SJSA1 (cell line): Measurements from ENCODE around the gene PPP1R7. TPM values are rescaled to one million over a fixed set of nuclear protein-coding genes. Genes with fewer than 3 reads are reported as not detected.

ENCODE experiments used
- DNase-seq, 2 experiments: peaks; one replicate each; pipeline ENCODE4 v3.0.0-alpha.2; 2015 to 2020; ENCODE audit warnings: low spot score in 2 of 2, low read depth in 1 of 2
- H3K27ac ChIP-seq: fragments of 250-450 bp; sonication (Bioruptor Pico); 2 replicates; pipeline ENCODE4 v1.5.1; 2020; ENCODE audit warnings: mild to moderate bottlenecking, moderate library complexity
- H3K27me3 ChIP-seq: fragments of 250-450 bp; sonication (Bioruptor Pico); replicated peaks from 2 replicates; pipeline ENCODE4 v1.5.1; 2020; ENCODE audit warnings: mild to moderate bottlenecking, moderate library complexity
- H3K36me3 ChIP-seq: fragments of 250-450 bp; sonication (Bioruptor Pico); 2 replicates; pipeline ENCODE4 v1.5.1; 2020; ENCODE audit warnings: mild to moderate bottlenecking
- H3K4me1 ChIP-seq: fragments of 250-450 bp; sonication (Bioruptor Pico); replicated peaks from 2 replicates; pipeline ENCODE4 v1.6.1; 2021; ENCODE audit warnings: mild to moderate bottlenecking
- H3K4me3 ChIP-seq: fragments of 250-450 bp; sonication (Bioruptor Pico); 2 replicates; pipeline ENCODE4 v1.5.1; 2020; ENCODE audit warnings: mild to moderate bottlenecking
- H3K9me3 ChIP-seq: fragments of 250-450 bp; sonication (Bioruptor Pico); replicated peaks from 2 replicates; pipeline ENCODE4 v1.5.1; 2020; ENCODE audit warnings: mild to moderate bottlenecking
- total RNA-seq: library from RNA; depleted of rRNA; stranded (reverse); fragments of >200 nt; shearing (Covaris generic); gene quantifications from 2 replicates; pipeline ENCODE4 v1.2.3, GENCODE V29; 2014

The PPP1R7 gene
- total RNA-seq, 1 experiment from 2014 or later: 159 TPM

- H3K4me1 ChIP-seq: peaks cover 30% of the 10 kb centered on the region
- DNase-seq: peak; percentile 58 to 74
- no peak overlapping the region for H3K4me3 ChIP-seq
- peak overlapping the region; percentile 2; the same call in 1 of the 2 replicates for H3K27ac ChIP-seq
- 0 out of 2 replicates have a peak, but pooled peaks cover 4% of the 10 kb centered on the region for H3K9me3 ChIP-seq
- H3K27me3 ChIP-seq: no peaks in the 10 kb centered on the region; the same call in 1 of the 2 replicates
- H3K36me3 ChIP-seq: peaks cover 7% of the 10 kb centered on the region; the same call in 1 of the 2 replicates
These were observed 66.0 kb downstream of the PPP1R7 start for GRCh38 chr2:241216211-241216761.

GRCh38 chr2:241217320-241218031, 67.2 kb downstream of the PPP1R7 start:
- DNase-seq: peak; percentile 80 to 83
- H3K27me3 ChIP-seq: no peaks in the 10 kb centered on the region
- H3K4me3 ChIP-seq: peak overlapping the region; percentile 47
- H3K36me3 ChIP-seq: peaks cover 11% of the 10 kb centered on the region; the same call in 1 of the 2 replicates
- peak overlapping the region; percentile 70 for H3K27ac ChIP-seq
- peaks cover 27% of the 10 kb centered on the region for H3K4me1 ChIP-seq
- H3K9me3 ChIP-seq: 0 out of 2 replicates have a peak, but pooled peaks cover 4% of the 10 kb centered on the region

GRCh38 chr2:241218131-241219029, 68.1 kb downstream of the PPP1R7 start:
- no peak overlapping the region for H3K27ac ChIP-seq
- peak; percentile 37 to 68 for DNase-seq
- H3K4me1 ChIP-seq: peaks cover 27% of the 10 kb centered on the region
- 0 out of 2 replicates have a peak, but pooled peaks cover 4% of the 10 kb centered on the region for H3K9me3 ChIP-seq
- peak overlapping the region; percentile 47 for H3K4me3 ChIP-seq
- H3K36me3 ChIP-seq: peaks cover 17% of the 10 kb centered on the region
- no peaks in the 10 kb centered on the region for H3K27me3 ChIP-seq

GRCh38 chr2:241219030-241219382, 68.7 kb downstream of the PPP1R7 start:
- Histone ChIP-seq H3K36me3 (peaks cover 23% of the 10 kb centered on the region), H3K4me1 (peaks cover 30% of the 10 kb centered on the region), H3K9me3 (0 out of 2 replicates have a peak, but pooled peaks cover 4% of the 10 kb centered on the region), H3K27ac (no peak overlapping the region), H3K27me3 (no peaks in the 10 kb centered on the region), H3K4me3 (peak overlapping the region; percentile 47)
- no peak for DNase-seq

- H3K36me3 ChIP-seq: peaks cover 32% of the 10 kb centered on the region
- H3K4me3 ChIP-seq: no peak overlapping the region
- no peak for DNase-seq
- 0 out of 2 replicates have a peak, but pooled peaks cover 4% of the 10 kb centered on the region for H3K9me3 ChIP-seq
- no peak overlapping the region for H3K27ac ChIP-seq
- peaks cover 33% of the 10 kb centered on the region for H3K4me1 ChIP-seq
- H3K27me3 ChIP-seq: no peaks in the 10 kb centered on the region
These were observed 69.6 kb downstream of the PPP1R7 start for GRCh38 chr2:241219856-241220356.

GRCh38 chr2:241223211-241224017, 73.1 kb downstream of the PPP1R7 start:
- no peak for DNase-seq
- Histone ChIP-seq H3K27me3 (no peaks in the 10 kb centered on the region), H3K36me3 (peaks cover 65% of the 10 kb centered on the region), H3K27ac (no peak overlapping the region), H3K9me3 (no peaks in the 10 kb centered on the region), H3K4me1 (peaks cover 10% of the 10 kb centered on the region), H3K4me3 (no peak overlapping the region)

- H3K4me1 ChIP-seq: peaks cover 6% of the 10 kb centered on the region
- H3K4me3 ChIP-seq: no peak overlapping the region
- no peaks in the 10 kb centered on the region for H3K27me3 ChIP-seq
- no peak overlapping the region for H3K27ac ChIP-seq
- DNase-seq: no peak
- H3K9me3 ChIP-seq: no peaks in the 10 kb centered on the region
- H3K36me3 ChIP-seq: peaks cover 74% of the 10 kb centered on the region
These were observed 74.0 kb downstream of the PPP1R7 start for GRCh38 chr2:241224018-241224850.

- Histone ChIP-seq H3K9me3 (no peaks in the 10 kb centered on the region), H3K27ac (no peak overlapping the region), H3K27me3 (no peaks in the 10 kb centered on the region), H3K4me3 (no peak overlapping the region), H3K4me1 (peaks cover 6% of the 10 kb centered on the region), H3K36me3 (peaks cover 79% of the 10 kb centered on the region)
- no peak for DNase-seq
These were observed 74.7 kb downstream of the PPP1R7 start for GRCh38 chr2:241224851-241225438.

- Histone ChIP-seq H3K4me1 (peaks cover 6% of the 10 kb centered on the region), H3K36me3 (peaks cover 80% of the 10 kb centered on the region), H3K27me3 (no peaks in the 10 kb centered on the region), H3K27ac (no peak overlapping the region), H3K4me3 (no peak overlapping the region), H3K9me3 (no peaks in the 10 kb centered on the region)
- no peak for DNase-seq
These were observed 75.3 kb downstream of the PPP1R7 start for GRCh38 chr2:241225545-241225944.

GRCh38 chr2:241225983-241226382, 75.7 kb downstream of the PPP1R7 start:
- Histone ChIP-seq H3K4me3 (no peak overlapping the region), H3K36me3 (peaks cover 83% of the 10 kb centered on the region), H3K27ac (no peak overlapping the region), H3K27me3 (no peaks in the 10 kb centered on the region), H3K4me1 (peaks cover 6% of the 10 kb centered on the region), H3K9me3 (no peaks in the 10 kb centered on the region)
- no peak for DNase-seq

- no peak for DNase-seq
- H3K36me3 ChIP-seq: peaks cover 88% of the 10 kb centered on the region
- no peaks in the 10 kb centered on the region for H3K9me3 ChIP-seq
- H3K27me3 ChIP-seq: no peaks in the 10 kb centered on the region
- H3K4me3 ChIP-seq: no peak overlapping the region
- no peak overlapping the region for H3K27ac ChIP-seq
- H3K4me1 ChIP-seq: peaks cover 6% of the 10 kb centered on the region
These were observed 76.7 kb downstream of the PPP1R7 start for GRCh38 chr2:241226723-241227572.
